ENCODE data around the gene CES4A. TPM values are rescaled to one million over a fixed set of nuclear protein-coding genes. Genes with fewer than 3 reads are reported as not detected.

CES4A gene
- total RNA-seq, 1 donor from 2014 or later: 14.8 TPM

DNA sequence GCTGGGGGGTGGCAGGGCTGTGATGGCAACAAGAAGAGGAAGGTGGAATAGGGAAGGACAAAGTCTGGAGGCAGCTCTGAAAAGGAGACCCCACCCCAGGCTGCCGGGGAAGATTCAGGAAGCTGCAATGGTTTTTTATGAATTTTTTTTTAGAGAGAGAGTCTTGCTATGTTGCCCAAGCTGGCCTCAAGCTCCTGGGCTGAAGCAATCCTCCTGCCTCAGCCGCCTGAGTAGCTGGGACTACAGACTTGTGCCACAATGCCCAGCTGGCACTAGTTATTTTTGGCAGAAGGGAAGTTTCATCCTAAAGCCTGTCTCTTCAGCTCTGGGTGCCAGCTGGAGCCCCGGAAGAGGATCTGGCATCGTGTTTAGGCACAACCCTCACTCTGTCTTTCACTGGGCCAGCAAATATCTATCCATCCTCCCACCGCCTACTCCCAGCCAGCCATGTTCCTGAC lies 28.7 kb upstream of the CES4A start:
- no peak overlapping the region for H3K4me3 ChIP-seq
- intact Hi-C loops (cut with DNase I): no loop called here
- H3K9me3 ChIP-seq: no peaks in the 10 kb centered on the region
- no peaks in the 10 kb centered on the region for H3K36me3 ChIP-seq
- ATAC-seq: peak; percentile 32 to 59
- H3K4me1 ChIP-seq: peaks cover 5% of the 10 kb centered on the region
- H3K27me3 ChIP-seq (ENCODE audit: low read depth): no peaks in the 10 kb centered on the region
- TF ChIP-seq, protein P1, sequence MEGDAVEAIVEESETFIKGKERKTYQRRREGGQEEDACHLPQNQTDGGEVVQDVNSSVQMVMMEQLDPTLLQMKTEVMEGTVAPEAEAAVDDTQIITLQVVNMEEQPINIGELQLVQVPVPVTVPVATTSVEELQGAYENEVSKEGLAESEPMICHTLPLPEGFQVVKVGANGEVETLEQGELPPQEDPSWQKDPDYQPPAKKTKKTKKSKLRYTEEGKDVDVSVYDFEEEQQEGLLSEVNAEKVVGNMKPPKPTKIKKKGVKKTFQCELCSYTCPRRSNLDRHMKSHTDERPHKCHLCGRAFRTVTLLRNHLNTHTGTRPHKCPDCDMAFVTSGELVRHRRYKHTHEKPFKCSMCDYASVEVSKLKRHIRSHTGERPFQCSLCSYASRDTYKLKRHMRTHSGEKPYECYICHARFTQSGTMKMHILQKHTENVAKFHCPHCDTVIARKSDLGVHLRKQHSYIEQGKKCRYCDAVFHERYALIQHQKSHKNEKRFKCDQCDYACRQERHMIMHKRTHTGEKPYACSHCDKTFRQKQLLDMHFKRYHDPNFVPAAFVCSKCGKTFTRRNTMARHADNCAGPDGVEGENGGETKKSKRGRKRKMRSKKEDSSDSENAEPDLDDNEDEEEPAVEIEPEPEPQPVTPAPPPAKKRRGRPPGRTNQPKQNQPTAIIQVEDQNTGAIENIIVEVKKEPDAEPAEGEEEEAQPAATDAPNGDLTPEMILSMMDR (IDR thresholded peaks at IDR 0.05): no peak
- DNase-seq: peak; percentile 71
- no peak overlapping the region for H3K27ac ChIP-seq

DNA sequence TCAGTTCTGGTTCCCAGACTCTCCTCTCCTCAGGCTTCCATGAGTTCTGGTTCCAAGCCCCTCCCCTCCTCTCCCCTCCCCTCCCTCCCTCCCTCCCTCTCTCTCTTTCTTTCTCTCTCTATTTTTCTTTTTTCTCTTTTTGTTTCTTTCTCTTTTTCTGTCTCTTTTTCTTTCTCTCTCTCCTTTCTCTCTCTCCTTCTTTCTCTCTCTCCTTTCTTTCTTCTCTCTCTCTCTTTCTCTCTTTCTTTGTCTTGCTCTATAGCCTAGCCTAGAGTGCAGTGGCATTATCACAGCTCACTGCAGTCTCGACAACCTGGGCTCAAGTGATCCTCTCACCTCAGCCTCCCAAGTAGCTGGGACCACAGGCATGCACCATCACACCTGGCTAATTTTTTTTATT lies 28.1 kb upstream of the CES4A start:
- ATAC-seq (no peak), DNase-seq (no peak)
- Histone ChIP-seq H3K4me3 (no peak overlapping the region), H3K9me3 (no peaks in the 10 kb centered on the region), H3K36me3 (no peaks in the 10 kb centered on the region), H3K4me1 (peaks cover 5% of the 10 kb centered on the region), H3K27ac (no peak overlapping the region), H3K27me3 (ENCODE audit: low read depth) (no peaks in the 10 kb centered on the region)
- TF ChIP-seq, protein P1 (IDR thresholded peaks at IDR 0.05): no peak
- intact Hi-C loops (cut with DNase I): no loop called here

DNA sequence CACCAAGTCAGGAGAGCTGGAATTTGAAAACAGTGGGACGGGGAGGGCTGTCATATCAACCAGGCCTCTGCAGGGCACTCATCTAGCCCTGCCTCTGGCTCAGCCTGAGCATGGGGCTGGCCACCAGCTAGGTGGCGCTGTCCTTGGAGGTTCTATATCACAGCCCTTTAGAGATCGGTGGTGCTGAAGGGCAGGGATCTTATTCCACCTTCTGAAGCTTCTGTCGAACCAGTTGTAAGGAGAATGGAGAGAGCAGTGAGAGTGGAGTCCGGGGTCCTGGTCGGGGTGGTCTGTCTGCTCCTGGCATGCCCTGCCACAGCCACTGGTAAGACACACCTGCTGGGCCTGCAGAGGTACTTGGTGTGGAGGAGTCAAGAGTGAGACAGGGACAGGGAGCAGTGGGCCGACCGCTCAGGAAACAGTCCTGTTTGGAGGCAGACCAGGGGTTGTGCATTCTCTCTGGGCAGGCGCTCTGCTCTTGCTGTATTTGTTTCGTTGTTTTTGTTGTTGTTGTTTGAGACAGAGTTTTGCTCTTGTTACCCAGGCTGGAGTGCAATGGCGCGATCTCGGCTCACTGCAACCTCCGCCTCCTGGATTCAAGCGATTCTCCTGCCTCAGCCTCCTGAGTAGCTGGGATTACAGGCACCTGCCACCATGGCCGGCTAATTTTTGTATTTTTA lies 27.2 kb upstream of the CES4A start, which contains the start of gene CES3:
Gene CES3, plus strand, starts transcription at position 202 of the 680 bp plus-strand sequence. Its CDS starts 42 bp downstream, at position 244.
- Histone ChIP-seq H3K27me3 (ENCODE audit: low read depth) (no peaks in the 10 kb centered on the region), H3K9me3 (no peaks in the 10 kb centered on the region), H3K27ac (no peak within 1 kb of the TSS), H3K4me1 (peaks cover 5% of the 10 kb centered on the region), H3K4me3 (no peak within 1 kb of the TSS), H3K36me3 (no peaks in the 10 kb centered on the region)
- TF ChIP-seq, protein P1 (IDR thresholded peaks at IDR 0.05): peak; percentile 74
- intact Hi-C loops (cut with DNase I): no loop called here
- DNase-seq (peak; percentile 81), ATAC-seq (peak; percentile 83 to 84)

DNA sequence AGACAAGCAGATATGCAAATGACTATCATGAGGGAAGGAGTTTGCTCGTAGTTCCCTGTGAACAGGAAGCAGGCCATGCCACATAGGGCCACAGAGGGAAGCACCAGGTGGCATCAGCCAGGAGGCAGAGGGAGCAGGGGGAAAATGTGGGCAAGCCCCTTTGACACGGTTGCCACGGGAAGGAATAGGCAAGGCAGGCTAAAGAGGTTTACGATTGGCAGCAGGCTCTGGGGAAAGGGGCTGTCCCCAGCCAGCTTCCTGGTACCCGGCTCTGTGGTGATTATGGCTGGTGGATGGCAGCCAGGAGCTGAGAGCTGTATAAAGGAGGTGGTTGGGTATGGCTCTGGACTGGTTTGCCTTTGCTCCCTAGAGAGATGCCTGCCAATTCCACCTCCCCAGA lies 26.5 kb upstream of the CES4A start:
- no peak overlapping the region for H3K27ac ChIP-seq
- ATAC-seq (peak; percentile 57 to 71), DNase-seq (peak; percentile 69)
- no peak overlapping the region for H3K4me3 ChIP-seq
- no peaks in the 10 kb centered on the region for H3K27me3 ChIP-seq (ENCODE audit: low read depth)
- peaks cover 5% of the 10 kb centered on the region for H3K4me1 ChIP-seq
- H3K9me3 ChIP-seq: no peaks in the 10 kb centered on the region
- intact Hi-C loops (cut with DNase I): no loop called here
- TF ChIP-seq, protein P1 (IDR thresholded peaks at IDR 0.05): no peak
- no peaks in the 10 kb centered on the region for H3K36me3 ChIP-seq

DNA sequence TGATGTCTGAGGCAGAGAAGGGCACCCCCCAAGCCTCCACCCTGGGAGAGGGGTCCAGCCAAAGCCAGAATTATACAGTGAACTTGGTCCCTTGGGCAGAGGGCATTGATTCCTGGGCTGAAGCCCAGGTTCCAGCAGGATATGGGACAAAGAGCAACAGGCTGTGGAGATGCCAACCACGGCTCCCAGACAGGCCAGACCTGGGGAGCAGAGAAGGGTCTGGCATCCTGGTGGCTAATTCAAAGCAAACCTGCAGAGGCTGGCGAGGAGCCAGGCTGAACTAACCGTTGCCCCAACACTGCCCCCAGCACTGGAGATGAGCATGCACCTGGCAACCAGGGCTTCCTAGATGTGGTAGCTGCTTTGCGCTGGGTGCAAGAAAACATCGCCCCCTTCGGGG lies 24.3 kb upstream of the CES4A start:
- intact Hi-C loops (cut with DNase I): no loop called here
- no peaks in the 10 kb centered on the region for H3K27me3 ChIP-seq (ENCODE audit: low read depth)
- H3K4me1 ChIP-seq: peaks cover 5% of the 10 kb centered on the region
- H3K4me3 ChIP-seq: no peak overlapping the region
- TF ChIP-seq, protein P1 (IDR thresholded peaks at IDR 0.05): no peak
- no peaks in the 10 kb centered on the region for H3K9me3 ChIP-seq
- ATAC-seq (no peak), DNase-seq (no peak)
- no peak overlapping the region for H3K27ac ChIP-seq
- no peaks in the 10 kb centered on the region for H3K36me3 ChIP-seq

Measured in lower lobe of right lung (tissue), 2 donors.